Measurements from ENCODE around the gene MAMLD1.

DNA sequence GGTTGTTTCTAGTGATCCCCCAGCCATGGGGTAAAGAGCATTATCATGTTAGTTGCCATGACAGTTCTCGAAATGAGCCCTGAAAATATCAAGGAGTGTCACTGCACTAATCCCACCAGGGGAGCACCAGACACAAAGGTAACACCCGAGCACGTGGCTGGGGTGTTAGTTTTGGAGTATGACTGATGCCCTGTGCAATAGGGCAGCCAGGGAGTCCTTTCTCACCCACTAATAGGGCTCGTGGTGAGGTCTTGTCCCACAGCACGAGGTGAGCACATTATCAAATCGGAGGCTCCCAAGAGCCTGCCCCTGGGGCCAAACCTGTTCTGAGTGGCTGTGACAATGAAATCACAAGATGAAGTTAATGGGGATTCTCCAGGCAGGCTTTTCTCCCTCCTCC, 9.6 kb downstream of the MAMLD1 start:
- TF ChIP-seq YY1 (IDR thresholded peaks at IDR 0.05; ENCODE audit: insufficient read depth, insufficient read length), result no peak
- no peak for TF ChIP-seq SUZ12 (IDR thresholded peaks at IDR 0.05; ENCODE audit: extremely low read depth, insufficient read depth, insufficient read length)
